ENCODE data around the gene MIEN1.

DNA sequence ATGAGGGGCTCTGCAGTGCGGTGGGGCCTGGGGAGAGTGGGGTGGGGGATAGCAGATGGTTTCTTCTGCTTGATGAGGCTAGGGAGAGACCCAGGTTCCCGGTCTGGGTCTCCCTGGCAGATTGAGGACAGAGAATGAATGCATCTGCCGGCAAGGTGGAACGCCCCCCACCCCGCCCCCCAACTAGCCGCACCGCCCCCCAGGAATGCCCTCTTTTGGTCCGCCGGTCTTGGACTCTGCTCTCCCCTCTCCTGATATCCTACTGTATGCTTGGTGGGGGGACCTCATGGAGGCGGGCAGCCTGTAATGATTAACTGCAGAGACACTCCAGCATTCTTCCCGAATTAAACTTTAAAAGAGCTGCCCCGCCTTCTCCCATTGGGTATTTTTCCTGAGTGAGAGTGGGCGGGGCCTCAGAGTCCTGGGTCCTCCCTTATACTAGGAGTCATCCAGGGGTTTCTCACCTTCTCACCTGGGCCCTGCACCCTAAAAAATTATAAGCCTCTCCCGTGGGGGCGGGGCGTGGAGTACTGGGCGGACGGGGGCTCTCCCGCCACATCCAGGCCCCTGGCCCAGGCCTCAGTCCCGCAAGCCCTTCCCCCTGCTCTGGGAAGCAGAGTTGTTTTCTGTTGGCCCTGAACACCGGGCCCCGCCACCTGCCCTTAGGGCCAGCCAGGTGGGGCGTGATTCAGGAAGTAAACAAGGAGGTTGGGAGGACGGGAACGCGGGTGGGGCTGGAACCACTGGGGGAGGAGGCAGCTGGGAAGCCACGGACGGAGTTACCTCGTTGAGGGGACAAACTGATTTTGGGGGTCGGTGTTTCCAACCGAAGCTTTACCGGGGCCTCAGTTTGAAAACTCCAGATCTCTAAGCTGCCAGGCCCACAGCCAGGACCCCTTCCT, 8.9 kb upstream of the MIEN1 start:
- TF ChIP-seq, protein P1, sequence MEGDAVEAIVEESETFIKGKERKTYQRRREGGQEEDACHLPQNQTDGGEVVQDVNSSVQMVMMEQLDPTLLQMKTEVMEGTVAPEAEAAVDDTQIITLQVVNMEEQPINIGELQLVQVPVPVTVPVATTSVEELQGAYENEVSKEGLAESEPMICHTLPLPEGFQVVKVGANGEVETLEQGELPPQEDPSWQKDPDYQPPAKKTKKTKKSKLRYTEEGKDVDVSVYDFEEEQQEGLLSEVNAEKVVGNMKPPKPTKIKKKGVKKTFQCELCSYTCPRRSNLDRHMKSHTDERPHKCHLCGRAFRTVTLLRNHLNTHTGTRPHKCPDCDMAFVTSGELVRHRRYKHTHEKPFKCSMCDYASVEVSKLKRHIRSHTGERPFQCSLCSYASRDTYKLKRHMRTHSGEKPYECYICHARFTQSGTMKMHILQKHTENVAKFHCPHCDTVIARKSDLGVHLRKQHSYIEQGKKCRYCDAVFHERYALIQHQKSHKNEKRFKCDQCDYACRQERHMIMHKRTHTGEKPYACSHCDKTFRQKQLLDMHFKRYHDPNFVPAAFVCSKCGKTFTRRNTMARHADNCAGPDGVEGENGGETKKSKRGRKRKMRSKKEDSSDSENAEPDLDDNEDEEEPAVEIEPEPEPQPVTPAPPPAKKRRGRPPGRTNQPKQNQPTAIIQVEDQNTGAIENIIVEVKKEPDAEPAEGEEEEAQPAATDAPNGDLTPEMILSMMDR (IDR thresholded peaks at IDR 0.05; ENCODE audit: low read depth, low read length), result no peak
- no peak for TF ChIP-seq EZH2phosphoT487 (IDR thresholded peaks at IDR 0.05; ENCODE audit: low read depth)

All from OCI-LY3 (cell line).